Immature natural killer cell (primary cell): ENCODE data around the gene EPB41L1. TPM values are rescaled to one million over a fixed set of nuclear protein-coding genes. Genes with fewer than 3 reads are reported as not detected.

Experiments used
- DNase-seq, 3 donors: peaks; one replicate each; pipeline ENCODE4 v3.0.0; 2022; ENCODE audit warnings: mixed read lengths in 1 of 3
- H3K27ac Mint-ChIP-seq, 6 donors: one replicate each; pipeline ENCODE4 v1.8.0; 2020; ENCODE audit warnings: mixed read lengths in 6 of 6, mild to moderate bottlenecking in 5 of 6, inconsistent platforms in 4 of 6, moderate library complexity in 3 of 6
- H3K27me3 Mint-ChIP-seq, 3 donors: one replicate each; pipeline ENCODE4 v1.8.0; 2020 to 2021; ENCODE audit warnings: low read depth in 3 of 3, mild to moderate bottlenecking in 3 of 3, mixed read lengths in 3 of 3, moderate library complexity in 3 of 3, inconsistent platforms in 1 of 3
- H3K36me3 Mint-ChIP-seq, 3 donors: one replicate each; pipeline ENCODE4 v1.8.0; 2020; ENCODE audit warnings: mixed read lengths in 3 of 3, inconsistent platforms in 2 of 3, mild to moderate bottlenecking in 2 of 3
- H3K4me1 Mint-ChIP-seq, 2 donors: one replicate each; pipeline ENCODE4 v1.8.0; 2020; ENCODE audit warnings: inconsistent platforms in 2 of 2, mild to moderate bottlenecking in 2 of 2, mixed read lengths in 2 of 2, moderate library complexity in 1 of 2
- H3K4me3 Mint-ChIP-seq, 5 donors: one replicate each; pipeline ENCODE4 v1.8.0; 2020; ENCODE audit warnings: mild to moderate bottlenecking in 5 of 5, mixed read lengths in 5 of 5, inconsistent platforms in 3 of 5, moderate library complexity in 3 of 5
- H3K9me3 Mint-ChIP-seq, 6 donors: one replicate each; pipeline ENCODE4 v1.8.0; 2020; ENCODE audit warnings: mild to moderate bottlenecking in 6 of 6, mixed read lengths in 6 of 6, inconsistent platforms in 4 of 6, moderate library complexity in 3 of 6
- polyA plus RNA-seq, 3 donors: library from polyadenylated mRNA; unstranded; fragments of 300-500 nt; fragmentation: Illumina TruSeq; gene quantifications; one replicate each; pipeline ENCODE4 v1.2.3, GENCODE V29; 2021

Gene EPB41L1
- polyA plus RNA-seq, 3 donors from 2014 or later = not detected

GRCh38 chr20:36273414-36274180 lies 119.1 kb downstream of the EPB41L1 start:
- H3K27ac Mint-ChIP-seq = no peak overlapping the region
- H3K4me1 Mint-ChIP-seq = no peaks in the 10 kb centered on the region
- no peak overlapping the region for H3K4me3 Mint-ChIP-seq
- H3K27me3 Mint-ChIP-seq = peaks cover 0 to 8% (median 8%) of the 10 kb centered on the region in 3 donors
- no peaks in the 10 kb centered on the region for H3K36me3 Mint-ChIP-seq
- no peaks in the 10 kb centered on the region for H3K9me3 Mint-ChIP-seq
- peak in 1 of 3 donors; percentile 6 for DNase-seq

GRCh38 chr20:36274181-36274841 lies 119.8 kb downstream of the EPB41L1 start:
- no peaks in the 10 kb centered on the region for H3K4me1 Mint-ChIP-seq
- H3K36me3 Mint-ChIP-seq = no peaks in the 10 kb centered on the region
- no peaks in the 10 kb centered on the region for H3K9me3 Mint-ChIP-seq
- H3K4me3 Mint-ChIP-seq = no peak overlapping the region
- H3K27ac Mint-ChIP-seq = no peak overlapping the region
- H3K27me3 Mint-ChIP-seq = peaks cover 0 to 8% (median 7%) of the 10 kb centered on the region in 3 donors
- DNase-seq = no peak

GRCh38 chr20:36275011-36275410 lies 120.5 kb downstream of the EPB41L1 start:
- no peak for DNase-seq
- H3K27ac Mint-ChIP-seq = no peak overlapping the region
- no peaks in the 10 kb centered on the region for H3K4me1 Mint-ChIP-seq
- H3K27me3 Mint-ChIP-seq = peaks cover 0 to 8% (median 7%) of the 10 kb centered on the region in 3 donors
- H3K36me3 Mint-ChIP-seq = no peaks in the 10 kb centered on the region
- H3K4me3 Mint-ChIP-seq = no peak overlapping the region
- no peaks in the 10 kb centered on the region for H3K9me3 Mint-ChIP-seq

- Mint-ChIP-seq H3K4me3 (no peak overlapping the region), H3K27me3 (peaks cover 0 to 8% (median 7%) of the 10 kb centered on the region in 3 donors), H3K27ac (no peak overlapping the region)
These were observed 121.1 kb downstream of the EPB41L1 start for GRCh38 chr20:36275441-36276189.

GRCh38 chr20:36277546-36277945 lies 123.0 kb downstream of the EPB41L1 start:
- Mint-ChIP-seq H3K4me1 (no peaks in the 10 kb centered on the region), H3K4me3 (no peak overlapping the region), H3K27ac (no peak overlapping the region), H3K9me3 (no peaks in the 10 kb centered on the region), H3K27me3 (peaks cover 0 to 8% (median 5%) of the 10 kb centered on the region in 3 donors), H3K36me3 (no peaks in the 10 kb centered on the region)
- no peak for DNase-seq

More at GRCh38 chr20:36275441-36276189, 121.1 kb downstream of the EPB41L1 start:
- Mint-ChIP-seq H3K36me3 (no peaks in the 10 kb centered on the region), H3K4me1 (no peaks in the 10 kb centered on the region), H3K9me3 (no peaks in the 10 kb centered on the region)
- DNase-seq = no peak

- Mint-ChIP-seq H3K4me3 (no peak overlapping the region), H3K27me3 (peaks cover 5% of the 10 kb centered on the region in 3 donors), H3K9me3 (no peaks in the 10 kb centered on the region), H3K36me3 (no peaks in the 10 kb centered on the region), H3K4me1 (no peaks in the 10 kb centered on the region), H3K27ac (no peak overlapping the region)
- no peak for DNase-seq
These were observed 124.8 kb downstream of the EPB41L1 start for GRCh38 chr20:36279362-36279761.

GRCh38 chr20:36279776-36280175 lies 125.2 kb downstream of the EPB41L1 start:
- H3K9me3 Mint-ChIP-seq = no peaks in the 10 kb centered on the region
- no peak for DNase-seq
- H3K4me1 Mint-ChIP-seq = no peaks in the 10 kb centered on the region
- no peaks in the 10 kb centered on the region for H3K36me3 Mint-ChIP-seq
- peaks cover 5 to 6% (median 5%) of the 10 kb centered on the region in 3 donors for H3K27me3 Mint-ChIP-seq
- no peak overlapping the region for H3K27ac Mint-ChIP-seq
- H3K4me3 Mint-ChIP-seq = no peak overlapping the region

GRCh38 chr20:36281785-36282380 lies 127.3 kb downstream of the EPB41L1 start:
- Mint-ChIP-seq H3K36me3 (no peaks in the 10 kb centered on the region), H3K27ac (no peak overlapping the region), H3K9me3 (no peaks in the 10 kb centered on the region), H3K27me3 (peaks cover 2 to 5% (median 5%) of the 10 kb centered on the region in 3 donors), H3K4me1 (no peaks in the 10 kb centered on the region), H3K4me3 (no peak overlapping the region)
- DNase-seq = no peak

Other genes starting within 250 kb of the EPB41L1 start
- gene SCAND1, start 200.2 kb upstream of the EPB41L1 start, polyA plus RNA-seq = 100 to 1,000 TPM; 177 to 270 (median 215) TPM
- gene CNBD2, start 186.2 kb upstream of the EPB41L1 start, polyA plus RNA-seq = 10 to 100 TPM in 1 of 3 donors, 1 to 10 TPM in 2; 8.2 to 13.7 (median 8.4) TPM
- 10 to 100 TPM; 41.5 to 55.9 (median 49.9) TPM for gene AAR2, start 81.7 kb downstream of the EPB41L1 start, polyA plus RNA-seq
- 10 to 100 TPM in 2 of 3 donors, 1 to 10 TPM in 1; 9.0 to 29.0 (median 12.6) TPM for gene DLGAP4, start 151.6 kb downstream of the EPB41L1 start, polyA plus RNA-seq